Heart right ventricle (tissue), 12 donors: ENCODE measurements around the gene SNX32. TPM values are rescaled to one million over a fixed set of nuclear protein-coding genes. Genes with fewer than 3 reads are reported as not detected.

Source experiments
- polyA plus RNA-seq, 2 donors: library from polyadenylated mRNA; stranded (reverse); fragments of 200-250 nt; gene quantifications; one replicate each; pipeline ENCODE4 v1.2.3, GENCODE V29; 2013
- total RNA-seq, 10 donors: library from RNA; stranded (reverse); fragmentation: NEBNext Ultra II Directional in 3 of 10; extraction: Animal tissue kit (Norgen Biotek cat#: 25700) in 3 of 10; gene quantifications; one replicate each; pipeline versions ENCODE4 v1.2.1 to v1.2.4, GENCODE V29; 2021 to 2023
- donor health status: ischemic (EF 13 %, LVEDD 7.1; RV severe dilation, severe dysfunction).
- donor health status: healthy with polysubstance abuse.
- donor health status: DM: no; HTN: yes; CAD: no.
- donor health status: DM: no; HTN: no; CAD: no.
- donor health status: ischemic (EF 25% LVEDD 6.9; RV normal size, moderate dysfunction).
- donor health status: ischemic (EF 25% LVEDD 5.7; RV mildly dilated, moderate dysfunction).
- donor health status: healthy.
- donor health status: nonischemic (EF 11% LVEDD 7.7; RV severe dilation, severe dysfunction).
- donor health status: DM: yes; HTN: yes; CAD: no.
- donor health status: PGD.
- donor health status: ischemic (EF 29% LVEDD 5.4; RV normal size, mild dysfunction).
- donor health status: nonischemic (EF 23%, LVEDD 6.1; RV moderate dilation, normal function).

Gene SNX32
- total and polyA plus RNA-seq, 12 donors: 0.13 to 0.58 (median 0.32) TPM; not detected in 5

Other genes starting within 250 kb of the SNX32 start
- 1 to 10 TPM in 2 of 10 donors, under 1 TPM in 6, not detected in 2; 0.22 to 1.5 (median 0.35) TPM for gene KCNK7, start 238.2 kb upstream of the SNX32 start, total RNA-seq
- 1 to 10 TPM in 1 of 2 donors, under 1 TPM in 1; 0.48 to 1.4 TPM for gene KCNK7, start 238.2 kb upstream of the SNX32 start, polyA plus RNA-seq
- 10 to 100 TPM; 23.1 to 45.6 (median 34.2) TPM for gene MAP3K11, start 219.7 kb upstream of the SNX32 start, total RNA-seq
- 10 to 100 TPM; 32.5 to 69.9 TPM for gene MAP3K11, start 219.7 kb upstream of the SNX32 start, polyA plus RNA-seq
- 10 to 100 TPM in 9 of 10 donors, 1 to 10 TPM in 1; 9.4 to 16.9 (median 11.7) TPM for gene PCNX3, start 218.2 kb upstream of the SNX32 start, total RNA-seq
- gene PCNX3, start 218.2 kb upstream of the SNX32 start, polyA plus RNA-seq: 10 to 100 TPM in 1 of 2 donors, 1 to 10 TPM in 1; 9.7 to 11.6 TPM
- 10 to 100 TPM; 11.8 to 39.7 (median 15.6) TPM for gene SIPA1, start 195.9 kb upstream of the SNX32 start, total RNA-seq
- 10 to 100 TPM; 32.6 to 85.9 TPM for gene SIPA1, start 195.9 kb upstream of the SNX32 start, polyA plus RNA-seq
- 10 to 100 TPM; 30.7 to 55.2 (median 40.0) TPM for gene RELA, start 171.0 kb upstream of the SNX32 start, total RNA-seq
- gene RELA, start 171.0 kb upstream of the SNX32 start, polyA plus RNA-seq: 10 to 100 TPM; 28.9 to 38.3 TPM
- gene KAT5, start 121.7 kb upstream of the SNX32 start, total RNA-seq: 10 to 100 TPM; 40.9 to 53.6 (median 44.0) TPM
- gene KAT5, start 121.7 kb upstream of the SNX32 start, polyA plus RNA-seq: 10 to 100 TPM; 54.9 to 62.8 TPM
- 10 to 100 TPM; 34.1 to 75.6 (median 43.5) TPM for gene RNASEH2C, start 113.2 kb upstream of the SNX32 start, total RNA-seq
- 100 to 1,000 TPM in 1 of 2 donors, 10 to 100 TPM in 1; 60.3 to 123 TPM for gene RNASEH2C, start 113.2 kb upstream of the SNX32 start, polyA plus RNA-seq
- 10 to 100 TPM in 1 of 10 donors, 1 to 10 TPM in 9; 6.1 to 12.8 (median 7.4) TPM for gene AP5B1, start 53.0 kb upstream of the SNX32 start, total RNA-seq
- 1 to 10 TPM; 5.0 to 5.1 TPM for gene AP5B1, start 53.0 kb upstream of the SNX32 start, polyA plus RNA-seq
- not detected for gene OVOL1, start 46.9 kb upstream of the SNX32 start, total RNA-seq
- gene OVOL1, start 46.9 kb upstream of the SNX32 start, polyA plus RNA-seq: not detected
- 100 to 1,000 TPM; 281 to 672 (median 320) TPM for gene CFL1, start 24.2 kb downstream of the SNX32 start, total RNA-seq
- gene CFL1, start 24.2 kb downstream of the SNX32 start, polyA plus RNA-seq: 100 to 1,000 TPM; 159 to 962 TPM
- 10 to 100 TPM; 20.3 to 38.8 (median 27.0) TPM for gene MUS81, start 26.5 kb downstream of the SNX32 start, total RNA-seq
- gene MUS81, start 26.5 kb downstream of the SNX32 start, polyA plus RNA-seq: 100 to 1,000 TPM in 1 of 2 donors, 10 to 100 TPM in 1; 54.4 to 111 TPM
- 100 to 1,000 TPM in 3 of 10 donors, 10 to 100 TPM in 7; 79.4 to 112 (median 89.6) TPM for gene EFEMP2, start 38.8 kb downstream of the SNX32 start, total RNA-seq
- gene EFEMP2, start 38.8 kb downstream of the SNX32 start, polyA plus RNA-seq: 100 to 1,000 TPM in 1 of 2 donors, 10 to 100 TPM in 1; 54.8 to 133 TPM
- 1 to 10 TPM in 2 of 10 donors, under 1 TPM in 7, not detected in 1; 0.20 to 7.9 (median 0.55) TPM for gene CTSW, start 45.9 kb downstream of the SNX32 start, total RNA-seq
- under 1 TPM; 0.17 to 0.88 TPM for gene CTSW, start 45.9 kb downstream of the SNX32 start, polyA plus RNA-seq
- gene FIBP, start 54.5 kb downstream of the SNX32 start, total RNA-seq: 10 to 100 TPM; 46.3 to 63.2 (median 49.9) TPM
- 10 to 100 TPM; 44.0 to 88.4 TPM for gene FIBP, start 54.5 kb downstream of the SNX32 start, polyA plus RNA-seq
- 10 to 100 TPM; 22.1 to 48.9 (median 34.4) TPM for gene CCDC85B, start 56.7 kb downstream of the SNX32 start, total RNA-seq
- 10 to 100 TPM; 66.3 to 69.4 TPM for gene CCDC85B, start 56.7 kb downstream of the SNX32 start, polyA plus RNA-seq
- 1 to 10 TPM in 6 of 10 donors, under 1 TPM in 2, not detected in 2; 0.31 to 8.1 (median 2.6) TPM for gene FOSL1, start 66.4 kb downstream of the SNX32 start, total RNA-seq
- 10 to 100 TPM in 1 of 2 donors, 1 to 10 TPM in 1; 2.0 to 32.8 TPM for gene FOSL1, start 66.4 kb downstream of the SNX32 start, polyA plus RNA-seq
- gene C11orf68, start 85.1 kb downstream of the SNX32 start, total RNA-seq: 10 to 100 TPM; 35.7 to 49.2 (median 40.9) TPM
- 10 to 100 TPM; 38.2 to 44.7 TPM for gene C11orf68, start 85.1 kb downstream of the SNX32 start, polyA plus RNA-seq
- gene DRAP1, start 85.5 kb downstream of the SNX32 start, total RNA-seq: 100 to 1,000 TPM in 3 of 10 donors, 10 to 100 TPM in 7; 69.4 to 115 (median 93.8) TPM
- gene DRAP1, start 85.5 kb downstream of the SNX32 start, polyA plus RNA-seq: 100 to 1,000 TPM; 177 to 210 TPM
- not detected for gene TSGA10IP, start 111.5 kb downstream of the SNX32 start, total RNA-seq
- under 1 TPM in 1 of 2 donors, not detected in 1; 0.01 TPM for gene TSGA10IP, start 111.5 kb downstream of the SNX32 start, polyA plus RNA-seq
- gene SART1, start 127.8 kb downstream of the SNX32 start, total RNA-seq: 10 to 100 TPM; 26.2 to 40.1 (median 32.5) TPM
- 100 to 1,000 TPM in 1 of 2 donors, 10 to 100 TPM in 1; 52.0 to 160 TPM for gene SART1, start 127.8 kb downstream of the SNX32 start, polyA plus RNA-seq
- gene EIF1AD, start 168.2 kb downstream of the SNX32 start, total RNA-seq: 10 to 100 TPM; 15.1 to 25.3 (median 19.7) TPM
- 10 to 100 TPM; 18.3 to 30.0 TPM for gene EIF1AD, start 168.2 kb downstream of the SNX32 start, polyA plus RNA-seq
- 100 to 1,000 TPM; 196 to 224 (median 212) TPM for gene BANF1, start 168.5 kb downstream of the SNX32 start, total RNA-seq
- gene BANF1, start 168.5 kb downstream of the SNX32 start, polyA plus RNA-seq: 100 to 1,000 TPM; 234 to 381 TPM
- under 1 TPM in 3 of 10 donors, not detected in 7; 0.35 to 0.69 (median 0.43) TPM for gene CST6, start 178.0 kb downstream of the SNX32 start, total RNA-seq
- 1 to 10 TPM in 1 of 2 donors, under 1 TPM in 1; 0.44 to 2.6 TPM for gene CST6, start 178.0 kb downstream of the SNX32 start, polyA plus RNA-seq
- 1 to 10 TPM in 1 of 10 donors, not detected in 9; 1.1 TPM for gene CATSPER1, start 192.5 kb downstream of the SNX32 start, total RNA-seq
- gene CATSPER1, start 192.5 kb downstream of the SNX32 start, polyA plus RNA-seq: under 1 TPM in 1 of 2 donors, not detected in 1; 0.17 TPM
- 1 to 10 TPM; 1.9 to 4.6 (median 2.5) TPM for gene GAL3ST3, start 215.2 kb downstream of the SNX32 start, total RNA-seq
- gene GAL3ST3, start 215.2 kb downstream of the SNX32 start, polyA plus RNA-seq: 1 to 10 TPM in 1 of 2 donors, under 1 TPM in 1; 0.07 to 1.0 TPM
- gene SF3B2, start 218.4 kb downstream of the SNX32 start, total RNA-seq: 10 to 100 TPM; 62.0 to 89.8 (median 72.7) TPM
- 10 to 100 TPM; 46.5 to 94.9 TPM for gene SF3B2, start 218.4 kb downstream of the SNX32 start, polyA plus RNA-seq
- gene PACS1, start 236.3 kb downstream of the SNX32 start, total RNA-seq: 100 to 1,000 TPM in 4 of 10 donors, 10 to 100 TPM in 6; 50.0 to 121 (median 81.9) TPM
- gene PACS1, start 236.3 kb downstream of the SNX32 start, polyA plus RNA-seq: 10 to 100 TPM; 24.1 to 28.2 TPM